SK-N-SH treated with all-trans-retinoic acid at 6 μM for 48 hours (cell line): ENCODE results near the gene HSPA1B.

ENCODE experiments used
- PATZ1 ChIP-seq: fragments of 250-450 bp; sonication (Bioruptor Pico); IDR thresholded peaks from 2 replicates; pipeline ENCODE4 v1.8.0; 2020; ENCODE audit warnings: mild to moderate bottlenecking, moderate library complexity, borderline replicate concordance
- TCF4 ChIP-seq: fragments of 250-450 bp; sonication (Bioruptor Pico); IDR thresholded peaks from 2 replicates; pipeline ENCODE4 v1.8.0; 2021; ENCODE audit warnings: mild to moderate bottlenecking, moderate library complexity, borderline replicate concordance

GRCh38 chr6:31836474-31837368, 9.2 kb downstream of the HSPA1B start:
- TF ChIP-seq PATZ1 (no peak), TCF4 (CRISPR knock-in tag) (no peak)
